Kidney epithelial cell (primary cell): ENCODE data around the gene DYNC1LI2. TPM values are rescaled to one million over a fixed set of nuclear protein-coding genes. Genes with fewer than 3 reads are reported as not detected.

Experiments used
- DNase-seq: peaks from one replicate; pipeline ENCODE4 v3.0.0-alpha.2; 2010; ENCODE audit warnings: low read depth
- H3K27me3 ChIP-seq: 2 replicates; pipeline ENCODE4 v1.6.0; 2011; ENCODE audit warnings: low read length; ENCODE audit not compliant: control insufficient read depth, insufficient read depth
- H3K36me3 ChIP-seq: 2 replicates; pipeline ENCODE4 v1.5.1; 2011; ENCODE audit warnings: low read length; ENCODE audit not compliant: control insufficient read depth, insufficient read depth
- H3K4me3 ChIP-seq: 2 replicates; pipeline ENCODE4 v1.5.1; 2011; ENCODE audit warnings: low read depth, mild to moderate bottlenecking, control low read depth, low read length
- total RNA-seq: library from RNA; depleted of rRNA; stranded (reverse); fragments of >200 nt; gene quantifications from 2 replicates; pipeline ENCODE4 v1.2.3, GENCODE V29; 2015
- TF ChIP-seq, protein P1 (sequence below): IDR thresholded peaks from 2 replicates; pipeline ENCODE4 v1.5.1; 2011; ENCODE audit warnings: mild to moderate bottlenecking, moderate library complexity, low read length, control low read depth, inconsistent platforms; ENCODE audit not compliant: insufficient read depth, poor library complexity, severe bottlenecking

DYNC1LI2 gene
- total RNA-seq, 1 donor from 2014 or later: 126 TPM

DNA sequence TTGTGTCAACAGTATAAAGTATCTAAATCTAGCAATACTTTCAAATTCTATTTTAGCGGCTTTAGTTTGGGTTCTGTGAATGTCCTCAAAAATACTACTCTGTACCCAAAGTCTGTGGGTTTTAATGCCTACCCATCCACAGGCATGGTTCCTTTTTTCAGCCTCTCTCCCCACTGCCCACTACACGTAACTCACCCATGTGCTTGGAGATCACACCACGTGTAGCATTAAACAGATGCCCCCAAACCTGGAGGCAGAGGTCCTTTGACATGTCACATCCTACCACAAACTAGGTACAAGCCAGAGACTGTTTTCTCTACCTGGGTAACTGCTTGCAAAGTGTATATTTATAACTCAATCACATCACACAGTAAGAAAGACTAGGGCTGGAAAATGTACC is 5.4 kb downstream of the DYNC1LI2 start:
- Histone ChIP-seq H3K27me3 (no peaks in the 10 kb centered on the region), H3K36me3 (peaks cover 2% of the 10 kb centered on the region), H3K4me3 (no peak overlapping the region)
- DNase-seq: no peak
- TF ChIP-seq, protein P1, sequence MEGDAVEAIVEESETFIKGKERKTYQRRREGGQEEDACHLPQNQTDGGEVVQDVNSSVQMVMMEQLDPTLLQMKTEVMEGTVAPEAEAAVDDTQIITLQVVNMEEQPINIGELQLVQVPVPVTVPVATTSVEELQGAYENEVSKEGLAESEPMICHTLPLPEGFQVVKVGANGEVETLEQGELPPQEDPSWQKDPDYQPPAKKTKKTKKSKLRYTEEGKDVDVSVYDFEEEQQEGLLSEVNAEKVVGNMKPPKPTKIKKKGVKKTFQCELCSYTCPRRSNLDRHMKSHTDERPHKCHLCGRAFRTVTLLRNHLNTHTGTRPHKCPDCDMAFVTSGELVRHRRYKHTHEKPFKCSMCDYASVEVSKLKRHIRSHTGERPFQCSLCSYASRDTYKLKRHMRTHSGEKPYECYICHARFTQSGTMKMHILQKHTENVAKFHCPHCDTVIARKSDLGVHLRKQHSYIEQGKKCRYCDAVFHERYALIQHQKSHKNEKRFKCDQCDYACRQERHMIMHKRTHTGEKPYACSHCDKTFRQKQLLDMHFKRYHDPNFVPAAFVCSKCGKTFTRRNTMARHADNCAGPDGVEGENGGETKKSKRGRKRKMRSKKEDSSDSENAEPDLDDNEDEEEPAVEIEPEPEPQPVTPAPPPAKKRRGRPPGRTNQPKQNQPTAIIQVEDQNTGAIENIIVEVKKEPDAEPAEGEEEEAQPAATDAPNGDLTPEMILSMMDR: no peak

DNA sequence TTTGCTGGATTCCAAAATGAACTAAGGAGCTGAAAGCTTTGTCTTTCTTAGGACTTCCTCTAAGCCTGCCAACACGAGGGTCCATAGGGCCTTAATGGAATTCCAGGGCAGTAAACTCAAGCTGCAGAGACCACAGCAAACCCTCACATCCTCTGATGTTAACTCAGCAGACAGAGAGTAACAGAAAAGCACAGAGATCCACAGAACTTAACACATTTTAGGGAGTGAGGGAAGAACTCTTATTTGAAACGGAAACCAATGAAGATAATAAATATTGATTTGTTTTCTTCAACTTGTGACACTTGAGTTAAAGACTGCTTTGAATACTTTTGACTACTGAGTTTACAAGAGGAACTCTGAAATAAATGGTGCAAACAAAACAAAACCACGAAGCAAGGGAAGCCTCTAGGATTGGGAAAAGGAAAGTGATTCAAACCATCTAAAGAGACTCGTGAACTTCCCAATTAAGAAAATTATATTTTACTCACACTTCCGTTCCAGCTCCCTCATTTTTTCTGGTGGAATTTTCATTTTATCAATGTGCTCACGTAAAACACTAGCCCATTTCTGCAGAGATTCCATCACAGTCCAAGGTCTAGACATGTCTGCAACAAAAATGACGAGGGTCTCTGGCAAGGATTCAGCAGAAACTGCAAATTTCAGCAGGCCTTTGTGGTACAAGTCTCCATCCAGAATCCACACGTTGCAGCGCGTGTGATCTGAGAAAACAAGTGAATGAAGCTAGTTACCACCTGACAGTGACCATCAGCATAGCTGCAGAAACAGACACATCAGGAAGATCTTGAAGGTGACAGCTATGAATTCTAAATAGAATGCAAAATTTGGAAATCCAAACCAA is 9.2 kb downstream of the DYNC1LI2 start:
- Histone ChIP-seq H3K4me3 (no peak overlapping the region), H3K36me3 (peaks cover 2% of the 10 kb centered on the region)
- no peak for DNase-seq

DNA sequence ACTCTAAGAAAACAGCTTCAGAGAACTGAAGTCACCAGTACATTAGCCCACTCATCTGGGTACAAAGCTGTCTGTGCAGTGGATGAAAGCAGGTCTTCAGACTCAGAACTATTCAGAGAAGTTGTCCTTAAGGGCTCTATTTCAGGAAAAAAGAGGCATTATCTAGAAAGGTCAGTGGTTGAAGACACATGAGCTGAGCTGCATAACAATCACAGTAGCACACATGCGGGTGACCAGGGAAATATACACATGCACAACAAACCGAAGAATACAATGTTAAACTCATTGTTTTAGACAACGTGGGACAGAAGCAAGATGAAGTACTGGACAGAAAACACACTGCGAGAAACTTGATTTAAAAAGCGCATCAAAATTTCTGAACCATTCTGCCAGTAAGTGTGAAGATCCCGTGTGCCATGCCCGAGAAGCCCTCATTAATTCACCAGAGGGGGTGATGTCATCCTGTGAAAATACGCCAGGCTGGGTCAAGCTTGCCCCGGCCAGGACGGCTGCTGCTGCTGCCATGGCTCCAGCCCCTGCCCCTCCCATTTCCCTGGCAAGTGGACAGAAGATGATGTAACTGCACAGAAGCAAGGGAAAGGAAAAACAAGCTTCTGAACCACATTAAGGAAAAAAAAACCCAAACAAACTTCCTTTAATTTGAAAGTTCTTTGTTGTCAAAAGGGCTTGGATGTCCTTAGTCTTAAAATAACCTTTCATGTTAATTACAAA is 10.1 kb downstream of the DYNC1LI2 start:
- H3K36me3 ChIP-seq: peaks cover 2% of the 10 kb centered on the region
- peak; percentile 83 for DNase-seq
- TF ChIP-seq, protein P1: no peak

More for the DNA sequence above, 9.2 kb downstream of the DYNC1LI2 start:
- TF ChIP-seq, protein P1: no peak
- no peaks in the 10 kb centered on the region for H3K27me3 ChIP-seq

DNA sequence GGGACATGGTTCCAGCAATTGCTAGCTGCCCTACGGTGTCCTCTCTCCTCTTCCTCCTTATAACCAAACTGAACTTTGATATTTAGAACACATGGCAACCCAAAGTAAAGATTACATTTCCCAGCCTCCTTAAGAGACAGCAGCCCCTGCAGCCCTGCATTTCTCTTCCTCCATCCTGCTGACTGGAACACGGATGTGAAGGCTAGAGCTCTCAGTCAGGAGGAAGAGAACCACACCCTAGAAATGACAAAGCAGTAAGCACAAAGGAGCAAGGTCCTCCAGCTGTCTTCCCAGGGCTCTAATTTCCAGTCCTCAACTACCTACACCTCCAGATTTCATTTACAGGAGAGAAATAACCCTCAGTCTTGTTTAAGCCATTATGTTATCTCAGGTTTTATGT is 10.9 kb downstream of the DYNC1LI2 start:
- no peak for DNase-seq
- peaks cover 3% of the 10 kb centered on the region for H3K36me3 ChIP-seq
- TF ChIP-seq, protein P1: no peak
- no peak overlapping the region for H3K4me3 ChIP-seq
- no peaks in the 10 kb centered on the region for H3K27me3 ChIP-seq

More for the DNA sequence above, 10.1 kb downstream of the DYNC1LI2 start:
- Histone ChIP-seq H3K27me3 (no peaks in the 10 kb centered on the region), H3K4me3 (no peak overlapping the region)

DNA sequence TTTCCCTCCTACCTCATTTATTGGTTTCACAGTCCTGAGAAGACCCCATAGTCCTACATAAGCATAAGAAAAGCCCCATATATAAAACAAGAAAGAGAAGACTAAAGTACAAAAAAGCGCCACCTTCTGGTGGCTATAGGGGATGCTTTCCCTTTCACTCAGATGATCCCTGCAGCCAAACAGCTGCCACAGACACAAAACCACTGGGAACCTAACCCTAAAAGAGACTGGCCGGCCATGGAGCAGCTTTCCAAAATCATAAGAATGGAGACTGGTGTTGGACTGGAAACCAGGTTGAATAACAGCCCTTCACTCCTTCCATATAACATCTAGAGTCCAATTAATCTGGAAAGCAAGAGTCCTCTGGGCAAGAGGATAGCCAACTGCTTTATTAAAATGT is 11.4 kb downstream of the DYNC1LI2 start:
- TF ChIP-seq, protein P1: peak; percentile 66
- Histone ChIP-seq H3K36me3 (peaks cover 3% of the 10 kb centered on the region), H3K4me3 (no peak overlapping the region), H3K27me3 (no peaks in the 10 kb centered on the region)
- no peak for DNase-seq
